Karpas-422 (cell line): ENCODE measurements around the gene TMEM117. TPM values are rescaled to one million over a fixed set of nuclear protein-coding genes. Genes with fewer than 3 reads are reported as not detected.

ENCODE experiments used
- DNase-seq: peaks from one replicate; pipeline ENCODE4 v3.0.0-alpha.2; 2015
- H2AFZ ChIP-seq: fragments of 200-600 bp; sonication (generic); 2 replicates; pipeline ENCODE4 v1.6.1; 2014; ENCODE audit warnings: antibody characterized with exemption, low read length, mixed read lengths
- H3K27ac ChIP-seq: fragments of 200-600 bp; sonication (generic); 2 replicates; pipeline ENCODE4 v1.5.1; 2014; ENCODE audit warnings: mild to moderate bottlenecking, low read length, moderate library complexity
- H3K27me3 ChIP-seq: fragments of 200-600 bp; sonication (generic); 2 replicates; pipeline ENCODE4 v1.6.1; 2014; ENCODE audit warnings: low read length, mixed read lengths
- H3K36me3 ChIP-seq: fragments of 200-600 bp; sonication (generic); 2 replicates; pipeline ENCODE4 v1.6.1; 2014; ENCODE audit warnings: low read length, mixed read lengths; ENCODE audit not compliant: insufficient read depth
- H3K4me1 ChIP-seq: fragments of 200-600 bp; sonication (generic); 2 replicates; pipeline ENCODE4 v1.6.1; 2014; ENCODE audit warnings: mild to moderate bottlenecking, low read length, mixed read lengths
- H3K4me2 ChIP-seq: fragments of 200-600 bp; sonication (generic); 2 replicates; pipeline ENCODE4 v1.6.1; 2014; ENCODE audit warnings: low read length, low read depth, mild to moderate bottlenecking; ENCODE audit not compliant: poor library complexity, severe bottlenecking
- H3K4me3 ChIP-seq: fragments of 200-600 bp; sonication (generic); 2 replicates; pipeline ENCODE4 v1.5.1; 2014; ENCODE audit warnings: mild to moderate bottlenecking, antibody characterized with exemption, low read length, mixed read lengths
- H3K79me2 ChIP-seq: fragments of 200-600 bp; sonication (generic); 2 replicates; pipeline ENCODE4 v1.6.1; 2014; ENCODE audit warnings: mild to moderate bottlenecking, low read length, mixed read lengths
- H3K9ac ChIP-seq: fragments of 200-600 bp; sonication (generic); 2 replicates; pipeline ENCODE4 v1.6.0; 2014; ENCODE audit warnings: low read length
- H3K9me2 ChIP-seq: fragments of 200-600 bp; sonication (generic), shearing (Covaris generic); replicated peaks from 2 replicates; pipeline ENCODE4 v1.6.0; 2014; ENCODE audit warnings: mild to moderate bottlenecking, low read length, moderate library complexity; ENCODE audit not compliant: insufficient read depth
- H3K9me3 ChIP-seq: fragments of 300-700, 200-600 bp; sonication (generic); 2 replicates; pipeline ENCODE4 v1.6.1; 2014; ENCODE audit warnings: low read length, mixed read lengths
- H4K20me1 ChIP-seq: fragments of 200-600 bp; sonication (generic); 2 replicates; pipeline ENCODE4 v1.6.1; 2014; ENCODE audit warnings: mild to moderate bottlenecking, antibody characterized with exemption, low read length, low read depth; ENCODE audit not compliant: insufficient read depth
- total RNA-seq: library from RNA; depleted of rRNA; stranded (reverse); fragments of >200 nt; shearing (Covaris generic); gene quantifications from 2 replicates; pipeline ENCODE4 v1.2.3, GENCODE V29; 2014; ENCODE audit warnings: low replicate concordance

Gene TMEM117
- total RNA-seq, 1 experiment from 2014 or later = 13.3 TPM

DNA sequence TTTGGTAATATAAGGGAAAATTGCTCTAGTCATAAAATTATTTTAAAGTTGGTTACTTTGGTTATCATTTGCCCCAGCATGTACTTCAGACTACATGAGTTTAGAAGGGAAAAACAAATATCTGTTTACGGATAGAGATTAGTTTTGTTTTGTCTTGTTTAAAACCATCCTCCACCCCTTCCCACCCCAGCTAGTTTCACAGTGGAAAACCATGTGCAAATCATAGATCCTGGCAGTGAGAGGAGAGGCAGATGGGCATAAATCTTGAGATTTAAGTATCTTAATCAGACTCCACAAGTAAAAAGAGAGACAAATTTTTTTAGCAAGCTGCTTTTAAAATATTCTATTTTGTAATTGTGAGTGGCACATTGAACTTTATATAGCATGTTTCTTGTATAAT lies 424.7 kb downstream of the TMEM117 start:
- Histone ChIP-seq H3K27me3 (no peaks in the 10 kb centered on the region), H3K9me2 (no peaks in the 10 kb centered on the region), H4K20me1 (no peaks in the 10 kb centered on the region), H3K36me3 (no peaks in the 10 kb centered on the region), H3K4me3 (no peak overlapping the region), H2AFZ (no peak overlapping the region), H3K9me3 (no peaks in the 10 kb centered on the region), H3K4me2 (no peak overlapping the region), H3K4me1 (no peaks in the 10 kb centered on the region), H3K79me2 (no peaks in the 10 kb centered on the region), H3K27ac (no peak overlapping the region), H3K9ac (no peak overlapping the region)
- DNase-seq = no peak

DNA sequence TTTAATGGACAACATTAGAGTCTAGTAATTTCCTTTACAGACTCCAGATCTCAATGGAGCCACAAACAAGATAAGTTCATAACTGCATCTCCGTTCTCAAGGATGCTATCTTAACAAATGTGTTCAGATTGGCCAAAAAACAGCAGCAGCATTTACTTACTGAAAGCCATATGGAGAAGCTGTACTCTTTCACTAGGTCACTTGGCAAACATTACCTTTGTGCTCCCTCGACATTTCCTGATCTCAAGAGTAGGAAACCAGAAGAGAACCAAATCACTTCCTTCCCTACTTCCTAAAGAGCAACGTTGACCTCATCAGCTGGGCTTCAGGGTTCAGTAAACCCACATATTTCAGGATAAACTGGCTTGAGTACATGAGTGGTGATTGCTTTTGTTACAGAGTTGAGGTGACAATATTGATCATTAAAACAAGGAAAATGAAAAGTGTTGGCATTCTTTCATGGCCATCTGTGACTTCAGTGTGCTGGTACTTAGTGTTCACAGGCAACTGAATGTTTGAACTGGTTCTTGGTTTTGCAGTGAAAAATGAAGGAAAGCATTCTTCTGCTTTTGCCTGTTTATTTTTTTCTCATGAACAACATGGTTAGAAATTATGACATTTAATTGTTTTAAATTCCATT lies 449.6 kb downstream of the TMEM117 start:
- H3K27ac ChIP-seq = no peak overlapping the region
- H3K9me2 ChIP-seq = no peaks in the 10 kb centered on the region
- H3K79me2 ChIP-seq = no peaks in the 10 kb centered on the region
- H3K4me2 ChIP-seq = no peak overlapping the region
- H2AFZ ChIP-seq = no peak overlapping the region
- no peak overlapping the region for H3K9ac ChIP-seq
- no peak overlapping the region for H3K4me3 ChIP-seq
- no peaks in the 10 kb centered on the region for H3K36me3 ChIP-seq
- H4K20me1 ChIP-seq = no peaks in the 10 kb centered on the region
- no peaks in the 10 kb centered on the region for H3K27me3 ChIP-seq
- no peak for DNase-seq
- no peaks in the 10 kb centered on the region for H3K9me3 ChIP-seq
- H3K4me1 ChIP-seq = no peaks in the 10 kb centered on the region

DNA sequence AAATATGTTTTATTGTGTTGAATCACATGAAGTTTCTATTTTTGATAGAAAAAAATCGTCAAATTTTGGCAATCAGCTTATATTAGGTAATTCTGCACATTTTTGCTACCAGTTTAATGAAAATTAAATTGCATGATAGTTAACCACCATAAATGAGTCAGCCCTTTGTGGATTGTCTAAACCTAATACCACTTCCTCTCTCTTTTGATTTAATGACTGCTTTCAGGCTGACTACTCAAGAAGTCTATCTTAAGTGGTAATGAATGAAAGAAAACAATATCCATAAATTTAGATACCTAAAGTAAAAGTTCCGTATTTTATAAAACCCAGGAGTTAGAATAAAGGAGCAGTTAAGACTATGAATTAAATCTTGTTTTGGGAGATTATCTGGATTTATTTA lies 450.5 kb downstream of the TMEM117 start:
- H3K9me2 ChIP-seq = no peaks in the 10 kb centered on the region
- no peaks in the 10 kb centered on the region for H3K79me2 ChIP-seq
- H3K4me3 ChIP-seq = no peak overlapping the region
- no peak overlapping the region for H3K4me2 ChIP-seq
- H3K36me3 ChIP-seq = no peaks in the 10 kb centered on the region
- no peak overlapping the region for H3K27ac ChIP-seq
- no peaks in the 10 kb centered on the region for H3K4me1 ChIP-seq
- no peak overlapping the region for H3K9ac ChIP-seq
- H3K27me3 ChIP-seq = no peaks in the 10 kb centered on the region
- DNase-seq = no peak
- no peaks in the 10 kb centered on the region for H3K9me3 ChIP-seq
- no peak overlapping the region for H2AFZ ChIP-seq
- no peaks in the 10 kb centered on the region for H4K20me1 ChIP-seq

DNA sequence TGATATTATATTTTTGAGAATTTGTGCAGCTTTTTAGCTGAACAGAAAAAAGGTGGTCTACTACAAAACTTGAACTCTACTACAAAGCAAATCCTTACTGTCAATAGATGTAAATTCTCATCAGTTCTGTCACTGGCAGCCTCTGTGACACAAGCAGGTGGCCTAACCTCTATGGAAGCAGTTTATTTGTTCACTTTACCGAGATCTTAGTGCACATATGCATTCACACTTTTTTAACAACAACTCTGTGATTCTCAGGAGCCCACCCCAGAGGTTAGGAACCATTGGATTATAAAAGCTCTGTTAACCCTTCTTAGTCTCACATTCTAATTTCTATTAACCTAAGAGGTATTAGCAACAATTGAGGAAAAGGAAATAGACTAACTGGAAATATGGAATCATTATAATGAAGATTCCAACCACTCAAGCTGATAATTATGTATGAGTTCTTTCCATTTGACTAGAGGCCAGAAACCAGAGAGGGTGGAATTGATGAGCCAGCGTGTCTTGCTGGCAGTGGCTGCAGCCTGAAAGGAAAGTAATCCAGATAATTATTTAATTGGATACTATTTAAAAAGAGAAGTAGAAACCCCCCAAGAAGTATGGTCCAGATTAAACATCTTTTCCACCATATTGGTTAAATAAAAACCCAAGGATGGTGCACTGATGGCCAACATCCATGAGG lies 451.1 kb downstream of the TMEM117 start:
- H3K79me2 ChIP-seq = no peaks in the 10 kb centered on the region
- H3K4me1 ChIP-seq = no peaks in the 10 kb centered on the region
- no peaks in the 10 kb centered on the region for H3K9me2 ChIP-seq
- no peak overlapping the region for H2AFZ ChIP-seq
- no peaks in the 10 kb centered on the region for H3K27me3 ChIP-seq
- H3K9me3 ChIP-seq = no peaks in the 10 kb centered on the region
- H3K4me3 ChIP-seq = no peak overlapping the region
- no peaks in the 10 kb centered on the region for H4K20me1 ChIP-seq
- no peak overlapping the region for H3K27ac ChIP-seq
- DNase-seq = no peak
- no peaks in the 10 kb centered on the region for H3K36me3 ChIP-seq
- H3K9ac ChIP-seq = no peak overlapping the region
- no peak overlapping the region for H3K4me2 ChIP-seq

DNA sequence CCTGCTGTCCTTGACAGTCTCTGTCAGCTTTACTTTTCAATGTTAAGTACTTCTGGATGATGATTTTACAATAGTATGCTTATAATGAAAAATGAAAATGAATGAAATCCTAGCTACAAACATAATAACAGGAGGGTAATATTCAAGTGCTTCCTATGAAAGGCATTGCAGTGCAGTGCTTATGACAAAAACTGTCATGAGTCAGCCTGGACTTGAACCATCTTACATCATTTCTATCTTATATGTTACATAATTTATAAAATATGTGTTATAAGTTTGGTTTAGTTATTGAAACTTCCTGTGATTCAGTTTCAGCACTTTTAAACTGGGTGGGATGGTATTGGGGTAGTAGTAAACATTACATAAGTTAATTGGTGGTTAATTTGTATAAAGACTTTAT lies 451.7 kb downstream of the TMEM117 start:
- no peak overlapping the region for H3K9ac ChIP-seq
- H3K4me1 ChIP-seq = no peaks in the 10 kb centered on the region
- no peaks in the 10 kb centered on the region for H3K79me2 ChIP-seq

DNA sequence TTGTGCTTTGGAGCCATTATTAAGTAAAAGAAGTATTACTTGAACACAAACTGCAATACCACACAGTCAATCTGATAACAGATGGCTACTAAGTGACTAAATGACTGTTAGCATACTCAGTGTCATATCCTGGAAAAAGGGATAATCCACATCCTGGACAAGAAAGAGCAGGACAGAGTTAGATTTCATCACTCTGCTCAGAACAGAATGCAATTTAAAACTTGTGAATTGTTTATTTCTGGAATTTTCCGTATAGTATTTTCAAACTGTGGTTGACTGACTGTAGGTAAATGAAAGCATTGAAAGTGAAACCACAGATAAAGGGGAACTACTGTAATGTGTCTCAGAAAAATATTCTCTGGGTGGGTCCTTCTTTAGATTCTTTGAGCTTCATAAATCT lies 458.8 kb downstream of the TMEM117 start:
- Histone ChIP-seq H3K27ac (no peak overlapping the region), H2AFZ (no peak overlapping the region), H3K4me1 (no peaks in the 10 kb centered on the region), H3K9me3 (no peaks in the 10 kb centered on the region), H3K4me3 (no peak overlapping the region), H3K9ac (no peak overlapping the region), H3K9me2 (no peaks in the 10 kb centered on the region), H3K27me3 (no peaks in the 10 kb centered on the region), H4K20me1 (no peaks in the 10 kb centered on the region), H3K36me3 (no peaks in the 10 kb centered on the region), H3K4me2 (no peak overlapping the region), H3K79me2 (no peaks in the 10 kb centered on the region)
- DNase-seq = no peak

More for the DNA sequence above, 451.7 kb downstream of the TMEM117 start:
- no peak for DNase-seq
- H3K36me3 ChIP-seq = no peaks in the 10 kb centered on the region
- no peak overlapping the region for H3K4me3 ChIP-seq
- H3K27ac ChIP-seq = no peak overlapping the region
- no peaks in the 10 kb centered on the region for H3K9me3 ChIP-seq
- H3K27me3 ChIP-seq = no peaks in the 10 kb centered on the region
- no peaks in the 10 kb centered on the region for H3K9me2 ChIP-seq
- no peaks in the 10 kb centered on the region for H4K20me1 ChIP-seq
- H3K4me2 ChIP-seq = no peak overlapping the region
- no peak overlapping the region for H2AFZ ChIP-seq

DNA sequence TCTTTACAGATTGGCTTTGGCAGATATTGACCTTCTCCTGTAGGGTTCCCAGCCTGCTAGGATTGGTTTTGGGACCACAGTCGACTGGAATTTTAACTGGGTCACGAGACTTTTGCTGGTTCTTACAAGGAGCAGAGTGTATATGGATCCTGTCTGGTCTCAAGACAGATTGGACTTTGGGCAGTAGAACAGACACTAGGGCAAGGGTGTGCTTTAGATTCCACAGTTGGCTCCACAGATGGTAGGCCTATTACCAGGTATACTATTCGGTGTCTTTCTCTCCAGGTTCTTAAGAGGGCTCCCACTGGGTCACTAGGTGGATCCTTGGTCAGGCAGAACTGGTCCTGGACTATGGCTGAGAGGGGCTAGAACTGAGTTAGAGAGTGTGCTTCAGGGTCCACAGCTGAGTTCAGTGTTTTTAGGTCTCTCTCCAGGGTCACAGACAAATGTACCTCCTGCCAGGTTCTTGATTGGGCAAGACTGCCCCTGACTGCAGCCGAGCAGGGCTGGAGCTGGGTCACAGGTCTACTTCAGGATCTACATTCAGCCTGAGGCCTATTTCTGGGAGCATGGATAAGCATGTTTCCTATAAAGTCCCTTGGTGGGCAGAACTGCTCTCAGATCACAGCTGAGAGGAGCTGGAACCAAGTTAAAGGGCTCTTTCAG lies 460.2 kb downstream of the TMEM117 start:
- Histone ChIP-seq H3K4me2 (no peak overlapping the region), H3K9ac (no peak overlapping the region), H3K36me3 (no peaks in the 10 kb centered on the region), H3K4me3 (no peak overlapping the region), H4K20me1 (no peaks in the 10 kb centered on the region), H3K4me1 (no peaks in the 10 kb centered on the region), H3K9me3 (no peaks in the 10 kb centered on the region), H2AFZ (no peak overlapping the region), H3K27me3 (no peaks in the 10 kb centered on the region), H3K9me2 (no peaks in the 10 kb centered on the region), H3K27ac (no peak overlapping the region), H3K79me2 (no peaks in the 10 kb centered on the region)
- no peak for DNase-seq

DNA sequence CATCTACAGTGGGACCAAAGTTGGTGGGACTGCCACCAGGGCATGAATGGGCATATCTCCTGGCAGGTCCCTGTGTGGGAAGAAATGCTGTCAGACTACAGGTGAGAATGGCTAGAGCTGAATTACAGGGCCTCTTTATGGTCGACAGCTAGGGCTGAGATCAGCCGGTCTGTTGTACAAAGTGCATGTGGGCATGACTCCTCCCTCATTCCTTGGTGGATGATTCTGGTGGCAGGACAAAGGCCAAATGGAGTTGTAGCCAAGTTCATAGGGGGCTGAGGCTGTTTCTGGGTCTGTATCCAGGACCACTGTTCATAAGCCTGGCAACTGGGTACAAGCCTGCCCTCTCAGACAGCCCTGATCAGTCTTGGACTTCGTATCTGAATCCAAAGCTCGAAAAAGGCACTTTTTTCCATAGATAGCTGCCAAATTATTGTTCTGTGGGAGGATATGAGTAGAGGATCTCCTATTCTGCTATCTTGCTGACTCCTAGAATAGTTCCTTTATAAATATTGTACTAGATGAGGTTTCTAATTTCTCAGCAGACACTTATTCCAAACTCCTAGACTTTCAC lies 460.8 kb downstream of the TMEM117 start:
- no peak overlapping the region for H2AFZ ChIP-seq

More for the DNA sequence above, 460.8 kb downstream of the TMEM117 start:
- Histone ChIP-seq H3K9me3 (no peaks in the 10 kb centered on the region), H3K4me2 (no peak overlapping the region), H3K9me2 (no peaks in the 10 kb centered on the region), H4K20me1 (no peaks in the 10 kb centered on the region), H3K79me2 (no peaks in the 10 kb centered on the region), H3K4me1 (no peaks in the 10 kb centered on the region), H3K9ac (no peak overlapping the region), H3K36me3 (no peaks in the 10 kb centered on the region), H3K27me3 (no peaks in the 10 kb centered on the region), H3K4me3 (no peak overlapping the region), H3K27ac (no peak overlapping the region)
- no peak for DNase-seq
